HEK293 (cell line): ENCODE measurements around the gene PHF12.
A peak's percentile ranks its signal among the peaks of the same experiment; 100 is the strongest.

ENCODE experiments used
- CTCF ChIA-PET: fragments of 350-600 bp; formaldehyde crosslinking; extraction: SDS; loops from one replicate; lab custom pipeline; 2021; ENCODE audit warnings: antibody characterized with exemption; lab: Yijun Ruan, JAX
- POLR2A ChIA-PET: fragments of 300-600 bp; formaldehyde crosslinking; extraction: SDS; loops from one replicate; lab custom pipeline; 2020; ENCODE audit warnings: antibody characterized with exemption, inconsistent platforms; lab: Yijun Ruan, JAX
- H3K27ac ChIP-seq: fragments of 200-500 bp; sonication (Bioruptor generic); 2 replicates; pipeline ENCODE4 v1.5.1; 2014; ENCODE audit warnings: low read depth, low read length, control low read depth, inconsistent platforms; ENCODE audit errors: extremely low read depth
- H3K36me3 ChIP-seq, 2 experiments: fragments of 200-500 bp in 1 of 2; sonication (Bioruptor generic) in 1 of 2; 1 replicate in 1 of 2; 2 replicates in 1 of 2; pipeline ENCODE4 v1.5.1; 2014 to 2017; ENCODE audit warnings: inconsistent platforms in 2 of 2, low read length in 2 of 2; ENCODE audit not compliant: control insufficient read depth in 2 of 2, insufficient read depth in 1 of 2
- H3K4me1 ChIP-seq: fragments of 200-500 bp; sonication (Bioruptor generic); 2 replicates; pipeline ENCODE4 v1.5.1; 2014; ENCODE audit warnings: mild to moderate bottlenecking, low read length, inconsistent platforms; ENCODE audit not compliant: control insufficient read depth, insufficient read depth
- H3K4me3 ChIP-seq: 2 replicates; pipeline ENCODE4 v1.5.1; 2011; ENCODE audit warnings: low read depth, mild to moderate bottlenecking, control low read depth, low read length, moderate library complexity
- H3K9me3 ChIP-seq: fragments of 200-500 bp; sonication (Bioruptor generic); 2 replicates; pipeline ENCODE4 v1.5.1; 2014; ENCODE audit warnings: low read depth, low read length, inconsistent platforms; ENCODE audit not compliant: control insufficient read depth, insufficient read depth
- BCL11A ChIP-seq: fragments of 450-650 bp; formaldehyde crosslinking; IDR thresholded peaks from 2 replicates; pipeline ENCODE4 v1.5.1; 2016; ENCODE audit warnings: low read depth, missing biosample characterization, missing genetic modification characterization
- FEZF1 ChIP-seq: fragments of 450-650 bp; formaldehyde crosslinking; IDR thresholded peaks from 2 replicates; pipeline ENCODE4 v1.5.1; 2016; ENCODE audit warnings: missing biosample characterization, missing genetic modification characterization
- GLIS1 ChIP-seq: fragments of 450-650 bp; formaldehyde crosslinking; IDR thresholded peaks from 2 replicates; pipeline ENCODE4 v1.5.1; 2016; ENCODE audit warnings: missing biosample characterization, missing genetic modification characterization
- KLF7 ChIP-seq: fragments of 450-650 bp; formaldehyde crosslinking; IDR thresholded peaks from 2 replicates; pipeline ENCODE4 v1.5.1; 2016; ENCODE audit warnings: missing biosample characterization, missing genetic modification characterization, borderline replicate concordance
- OSR2 ChIP-seq: fragments of 450-650 bp; formaldehyde crosslinking; IDR thresholded peaks from 2 replicates; pipeline ENCODE4 v1.5.1; 2016; ENCODE audit warnings: missing biosample characterization, missing genetic modification characterization
- SP7 ChIP-seq: fragments of 450-650 bp; formaldehyde crosslinking; IDR thresholded peaks from 2 replicates; pipeline ENCODE4 v1.5.1; 2016; ENCODE audit warnings: missing biosample characterization, missing genetic modification characterization
- WT1 ChIP-seq: fragments of 450-650 bp; formaldehyde crosslinking; IDR thresholded peaks from 2 replicates; pipeline ENCODE4 v1.5.1; 2016; ENCODE audit warnings: missing biosample characterization, missing genetic modification characterization
- ZBTB1 ChIP-seq: fragments of 450-650 bp; formaldehyde crosslinking; IDR thresholded peaks from 2 replicates; pipeline ENCODE4 v1.5.1; 2016; ENCODE audit warnings: missing biosample characterization, missing genetic modification characterization
- ZIC2 ChIP-seq: fragments of 450-650 bp; formaldehyde crosslinking; IDR thresholded peaks from 2 replicates; pipeline ENCODE4 v1.5.1; 2016; ENCODE audit warnings: missing biosample characterization, missing genetic modification characterization
- ZNF121 ChIP-seq: fragments of 450-650 bp; formaldehyde crosslinking; IDR thresholded peaks from 2 replicates; pipeline ENCODE4 v1.5.1; 2016; ENCODE audit warnings: missing biosample characterization, missing genetic modification characterization
- ZNF138 ChIP-seq: fragments of 450-650 bp; formaldehyde crosslinking; IDR thresholded peaks from 2 replicates; pipeline ENCODE4 v1.5.1; 2016; ENCODE audit warnings: missing biosample characterization, missing genetic modification characterization, borderline replicate concordance
- ZNF175 ChIP-seq: fragments of 450-650 bp; formaldehyde crosslinking; IDR thresholded peaks from 2 replicates; pipeline ENCODE4 v1.5.1; 2016; ENCODE audit warnings: missing biosample characterization, missing genetic modification characterization
- ZNF202 ChIP-seq: fragments of 450-650 bp; formaldehyde crosslinking; IDR thresholded peaks from 2 replicates; pipeline ENCODE4 v1.5.1; 2016; ENCODE audit warnings: missing biosample characterization, missing genetic modification characterization, borderline replicate concordance
- ZNF24 ChIP-seq: fragments of 450-650 bp; formaldehyde crosslinking; IDR thresholded peaks from 2 replicates; pipeline ENCODE4 v1.5.1; 2016; ENCODE audit warnings: missing biosample characterization, missing genetic modification characterization
- ZNF366 ChIP-seq: fragments of 450-650 bp; formaldehyde crosslinking; conservative IDR thresholded peaks from 2 replicates; pipeline ENCODE4 v1.5.1; 2016; ENCODE audit warnings: missing biosample characterization, missing genetic modification characterization
- ZNF404 ChIP-seq: fragments of 450-650 bp; formaldehyde crosslinking; IDR thresholded peaks from 2 replicates; pipeline ENCODE4 v1.5.1; 2017; ENCODE audit warnings: missing biosample characterization, missing genetic modification characterization
- ZNF48 ChIP-seq: fragments of 450-650 bp; formaldehyde crosslinking; IDR thresholded peaks from 2 replicates; pipeline ENCODE4 v1.5.1; 2016; ENCODE audit warnings: missing biosample characterization, missing genetic modification characterization
- ZNF596 ChIP-seq: fragments of 450-650 bp; IDR thresholded peaks from 2 replicates; pipeline ENCODE4 v1.5.0; 2018; ENCODE audit warnings: missing biosample characterization, mild to moderate bottlenecking, missing genetic modification characterization, moderate library complexity
- ZNF600 ChIP-seq: fragments of 450-650 bp; formaldehyde crosslinking; IDR thresholded peaks from 2 replicates; pipeline ENCODE4 v1.5.1; 2016; ENCODE audit warnings: missing biosample characterization, missing genetic modification characterization
- ZNF629 ChIP-seq: fragments of 450-650 bp; formaldehyde crosslinking; IDR thresholded peaks from 2 replicates; pipeline ENCODE4 v1.5.1; 2017; ENCODE audit warnings: missing biosample characterization, missing genetic modification characterization
- TF ChIP-seq, protein P1 (sequence below): fragments of 450-650 bp; formaldehyde crosslinking; IDR thresholded peaks from 2 replicates; pipeline ENCODE4 v1.5.1; 2017; ENCODE audit warnings: missing biosample characterization, missing genetic modification characterization
- TF ChIP-seq, protein P2 (sequence below): fragments of 450-650 bp; formaldehyde crosslinking; IDR thresholded peaks from 2 replicates; pipeline ENCODE4 v1.5.1; 2016; ENCODE audit warnings: missing biosample characterization, missing genetic modification characterization, low read depth
- TF ChIP-seq, protein P3 (sequence below): fragments of 450-650 bp; formaldehyde crosslinking; IDR thresholded peaks from 2 replicates; pipeline ENCODE4 v1.5.1; 2017; ENCODE audit warnings: missing biosample characterization, missing genetic modification characterization
- TF ChIP-seq, protein P4 (sequence below): IDR thresholded peaks from 2 replicates; pipeline ENCODE4 v1.6.1; 2011; ENCODE audit warnings: mild to moderate bottlenecking, low read depth, low read length, borderline replicate concordance
- TF ChIP-seq, protein P5 (sequence below): fragments of 450-650 bp; formaldehyde crosslinking; IDR thresholded peaks from 2 replicates; pipeline ENCODE4 v1.5.1; 2016; ENCODE audit warnings: missing biosample characterization, missing genetic modification characterization

PHF12 gene

DNA sequence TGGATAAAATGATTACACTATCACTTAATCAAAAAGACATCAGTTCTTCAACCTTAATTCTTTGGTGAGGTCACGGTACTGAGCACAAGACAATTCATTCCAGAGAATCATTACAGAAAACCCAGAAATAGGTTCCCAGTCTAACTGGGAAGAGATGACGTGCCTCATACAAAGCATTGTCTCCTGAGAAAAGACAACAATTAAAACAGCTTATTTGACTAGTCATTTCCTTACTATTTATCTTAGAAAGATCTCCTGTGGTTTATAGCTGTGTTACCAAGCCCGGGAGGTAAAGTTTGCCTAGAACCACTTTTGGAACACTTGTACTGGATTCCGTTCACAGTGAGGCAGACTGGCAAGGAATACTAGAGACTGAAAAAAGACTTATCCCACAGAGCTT is 5.1 kb downstream of the PHF12 start:
- Histone ChIP-seq H3K4me3 (no peak overlapping the region), H3K9me3 (no peaks in the 10 kb centered on the region), H3K4me1 (peaks cover 22% of the 10 kb centered on the region), H3K27ac (no peak overlapping the region), H3K36me3 (peaks cover 38 to 39% of the 10 kb centered on the region in 2 experiments)
- POLR2A ChIA-PET: no interaction called here
- CTCF ChIA-PET: interaction anchor here (0.6 to 1.5 kb wide), 5 partner anchors 11 to 183 kb away, joined by 3 to 5 read pairs (median 3); no protein-coding TSS in a partner anchor
- TF ChIP-seq GLIS1 (tag by site-specific recombination): peak; percentile 92
- no peak for TF ChIP-seq BCL11A
- TF ChIP-seq ZNF404 (tag by site-specific recombination): no peak
- TF ChIP-seq, protein P1, sequence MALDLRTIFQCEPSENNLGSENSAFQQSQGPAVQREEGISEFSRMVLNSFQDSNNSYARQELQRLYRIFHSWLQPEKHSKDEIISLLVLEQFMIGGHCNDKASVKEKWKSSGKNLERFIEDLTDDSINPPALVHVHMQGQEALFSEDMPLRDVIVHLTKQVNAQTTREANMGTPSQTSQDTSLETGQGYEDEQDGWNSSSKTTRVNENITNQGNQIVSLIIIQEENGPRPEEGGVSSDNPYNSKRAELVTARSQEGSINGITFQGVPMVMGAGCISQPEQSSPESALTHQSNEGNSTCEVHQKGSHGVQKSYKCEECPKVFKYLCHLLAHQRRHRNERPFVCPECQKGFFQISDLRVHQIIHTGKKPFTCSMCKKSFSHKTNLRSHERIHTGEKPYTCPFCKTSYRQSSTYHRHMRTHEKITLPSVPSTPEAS: no peak
- no peak for TF ChIP-seq ZNF202 (tag by site-specific recombination)
- peak; percentile 32; the same call in 1 of the 2 replicates for TF ChIP-seq SP7
- TF ChIP-seq FEZF1 (tag by site-specific recombination): peak; percentile 83
- TF ChIP-seq, protein P2, sequence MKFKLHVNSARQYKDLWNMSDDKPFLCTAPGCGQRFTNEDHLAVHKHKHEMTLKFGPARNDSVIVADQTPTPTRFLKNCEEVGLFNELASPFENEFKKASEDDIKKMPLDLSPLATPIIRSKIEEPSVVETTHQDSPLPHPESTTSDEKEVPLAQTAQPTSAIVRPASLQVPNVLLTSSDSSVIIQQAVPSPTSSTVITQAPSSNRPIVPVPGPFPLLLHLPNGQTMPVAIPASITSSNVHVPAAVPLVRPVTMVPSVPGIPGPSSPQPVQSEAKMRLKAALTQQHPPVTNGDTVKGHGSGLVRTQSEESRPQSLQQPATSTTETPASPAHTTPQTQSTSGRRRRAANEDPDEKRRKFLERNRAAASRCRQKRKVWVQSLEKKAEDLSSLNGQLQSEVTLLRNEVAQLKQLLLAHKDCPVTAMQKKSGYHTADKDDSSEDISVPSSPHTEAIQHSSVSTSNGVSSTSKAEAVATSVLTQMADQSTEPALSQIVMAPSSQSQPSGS: peak; percentile 84
- peak; percentile 64; the same call in 1 of the 2 replicates for TF ChIP-seq ZNF629 (tag by site-specific recombination)
- TF ChIP-seq, protein P3, sequence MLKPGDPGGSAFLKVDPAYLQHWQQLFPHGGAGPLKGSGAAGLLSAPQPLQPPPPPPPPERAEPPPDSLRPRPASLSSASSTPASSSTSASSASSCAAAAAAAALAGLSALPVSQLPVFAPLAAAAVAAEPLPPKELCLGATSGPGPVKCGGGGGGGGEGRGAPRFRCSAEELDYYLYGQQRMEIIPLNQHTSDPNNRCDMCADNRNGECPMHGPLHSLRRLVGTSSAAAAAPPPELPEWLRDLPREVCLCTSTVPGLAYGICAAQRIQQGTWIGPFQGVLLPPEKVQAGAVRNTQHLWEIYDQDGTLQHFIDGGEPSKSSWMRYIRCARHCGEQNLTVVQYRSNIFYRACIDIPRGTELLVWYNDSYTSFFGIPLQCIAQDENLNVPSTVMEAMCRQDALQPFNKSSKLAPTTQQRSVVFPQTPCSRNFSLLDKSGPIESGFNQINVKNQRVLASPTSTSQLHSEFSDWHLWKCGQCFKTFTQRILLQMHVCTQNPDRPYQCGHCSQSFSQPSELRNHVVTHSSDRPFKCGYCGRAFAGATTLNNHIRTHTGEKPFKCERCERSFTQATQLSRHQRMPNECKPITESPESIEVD (tag by site-specific recombination): peak; percentile 76
- TF ChIP-seq OSR2 (tag by site-specific recombination): peak; percentile 36; the same call in 1 of the 2 replicates
- peak; percentile 47; the same call in 1 of the 2 replicates for TF ChIP-seq ZNF366 (tag by site-specific recombination)
- TF ChIP-seq ZIC2 (tag by site-specific recombination): peak; percentile 42
- TF ChIP-seq ZNF24 (tag by site-specific recombination): peak; percentile 82
- 0 out of 2 replicates have a peak, but pooled peaks have one; percentile 9 for TF ChIP-seq ZNF600 (tag by site-specific recombination)
- TF ChIP-seq, all 188 proteins: peak for 11

DNA sequence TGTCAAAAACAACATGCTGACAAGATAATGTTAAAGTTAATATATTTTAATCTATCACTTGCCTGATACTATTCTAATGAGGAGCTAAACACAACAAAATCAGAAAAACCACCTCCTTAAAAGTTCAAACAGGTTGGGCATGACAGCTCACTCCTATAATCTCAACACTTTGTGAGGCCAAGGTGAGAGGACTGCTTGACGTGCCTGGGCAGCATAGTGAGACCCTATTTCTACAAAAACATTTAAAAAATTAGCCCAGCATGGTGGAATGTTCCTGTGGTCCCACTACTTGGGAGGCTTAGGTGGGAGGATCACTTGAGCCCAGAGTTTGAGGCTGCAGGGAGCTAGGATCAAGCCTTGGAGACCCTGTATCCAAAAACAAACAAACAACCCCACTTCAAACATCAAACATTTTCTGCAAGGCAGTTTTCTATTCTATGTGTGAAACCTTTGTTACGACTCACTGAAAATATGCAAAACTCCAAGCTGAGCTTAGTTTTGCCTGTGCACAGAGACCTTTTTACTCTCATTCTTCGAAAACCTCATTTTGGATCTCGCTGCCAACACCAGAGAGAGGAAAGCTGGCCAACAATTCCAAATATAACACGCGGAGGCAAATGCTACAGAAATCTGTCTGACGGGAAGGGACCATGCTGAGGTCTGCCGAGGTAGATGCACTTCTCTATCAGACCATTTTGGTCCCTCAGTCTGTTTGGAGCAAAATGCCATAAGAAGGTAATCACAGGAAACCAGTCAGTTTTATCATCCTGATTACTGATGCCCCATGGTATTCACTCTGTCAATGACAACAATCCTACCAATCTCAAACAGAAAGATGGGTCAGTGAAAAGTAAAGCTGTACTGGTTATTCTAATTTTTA is 6.2 kb downstream of the PHF12 start:
- H3K4me1 ChIP-seq: peaks cover 33% of the 10 kb centered on the region

DNA sequence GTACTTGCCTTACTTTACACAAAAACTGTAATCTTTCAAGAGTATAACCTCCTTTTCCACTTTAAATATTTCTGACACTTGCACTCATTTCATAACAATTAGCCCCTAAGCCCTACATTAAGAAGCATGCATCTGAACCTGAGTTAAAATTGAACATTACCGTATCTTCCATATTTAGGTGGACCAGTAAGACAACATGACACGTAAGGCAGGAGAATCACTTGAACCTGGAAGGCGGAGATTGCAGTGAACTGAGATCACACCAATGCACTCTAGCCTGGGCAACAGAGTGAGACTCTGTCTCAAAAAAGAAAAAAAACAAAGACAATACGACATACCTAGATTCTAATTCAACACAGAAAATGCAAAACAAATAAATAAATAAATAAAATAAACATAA is 7.0 kb downstream of the PHF12 start:
- CTCF ChIA-PET: interaction anchor here (0.6 to 1.3 kb wide), 6 partner anchors 9 to 37 kb away, joined by 3 to 5 read pairs (median 4); no protein-coding TSS in a partner anchor
- peaks cover 38% of the 10 kb centered on the region for H3K4me1 ChIP-seq
- POLR2A ChIA-PET: no interaction called here
- TF ChIP-seq ZNF175 (tag by site-specific recombination) (no peak), WT1 (tag by site-specific recombination) (no peak), KLF7 (no peak), ZNF138 (tag by site-specific recombination) (no peak), ZBTB1 (tag by site-specific recombination) (no peak), ZNF48 (no peak)
- TF ChIP-seq, protein P4, sequence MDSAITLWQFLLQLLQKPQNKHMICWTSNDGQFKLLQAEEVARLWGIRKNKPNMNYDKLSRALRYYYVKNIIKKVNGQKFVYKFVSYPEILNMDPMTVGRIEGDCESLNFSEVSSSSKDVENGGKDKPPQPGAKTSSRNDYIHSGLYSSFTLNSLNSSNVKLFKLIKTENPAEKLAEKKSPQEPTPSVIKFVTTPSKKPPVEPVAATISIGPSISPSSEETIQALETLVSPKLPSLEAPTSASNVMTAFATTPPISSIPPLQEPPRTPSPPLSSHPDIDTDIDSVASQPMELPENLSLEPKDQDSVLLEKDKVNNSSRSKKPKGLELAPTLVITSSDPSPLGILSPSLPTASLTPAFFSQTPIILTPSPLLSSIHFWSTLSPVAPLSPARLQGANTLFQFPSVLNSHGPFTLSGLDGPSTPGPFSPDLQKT: no peak
- TF ChIP-seq, protein P5, sequence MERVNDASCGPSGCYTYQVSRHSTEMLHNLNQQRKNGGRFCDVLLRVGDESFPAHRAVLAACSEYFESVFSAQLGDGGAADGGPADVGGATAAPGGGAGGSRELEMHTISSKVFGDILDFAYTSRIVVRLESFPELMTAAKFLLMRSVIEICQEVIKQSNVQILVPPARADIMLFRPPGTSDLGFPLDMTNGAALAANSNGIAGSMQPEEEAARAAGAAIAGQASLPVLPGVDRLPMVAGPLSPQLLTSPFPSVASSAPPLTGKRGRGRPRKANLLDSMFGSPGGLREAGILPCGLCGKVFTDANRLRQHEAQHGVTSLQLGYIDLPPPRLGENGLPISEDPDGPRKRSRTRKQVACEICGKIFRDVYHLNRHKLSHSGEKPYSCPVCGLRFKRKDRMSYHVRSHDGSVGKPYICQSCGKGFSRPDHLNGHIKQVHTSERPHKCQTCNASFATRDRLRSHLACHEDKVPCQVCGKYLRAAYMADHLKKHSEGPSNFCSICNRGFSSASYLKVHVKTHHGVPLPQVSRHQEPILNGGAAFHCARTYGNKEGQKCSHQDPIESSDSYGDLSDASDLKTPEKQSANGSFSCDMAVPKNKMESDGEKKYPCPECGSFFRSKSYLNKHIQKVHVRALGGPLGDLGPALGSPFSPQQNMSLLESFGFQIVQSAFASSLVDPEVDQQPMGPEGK: no peak
- TF ChIP-seq, all 188 proteins: peak for 0
- Histone ChIP-seq H3K9me3 (no peaks in the 10 kb centered on the region), H3K4me3 (no peak overlapping the region), H3K36me3 (peaks cover 38 to 51% of the 10 kb centered on the region in 2 experiments), H3K27ac (no peak overlapping the region)

More for the DNA sequence above, 6.2 kb downstream of the PHF12 start:
- Histone ChIP-seq H3K36me3 (peaks cover 38 to 46% of the 10 kb centered on the region in 2 experiments), H3K4me3 (no peak overlapping the region), H3K9me3 (no peaks in the 10 kb centered on the region), H3K27ac (no peak overlapping the region)
- TF ChIP-seq ZNF596 (tag by site-specific recombination): no peak
- peak; percentile 95 for TF ChIP-seq ZNF121 (tag by site-specific recombination)
- ChIA-PET CTCF (interaction anchor here (0.8 to 1.5 kb wide), 4 partner anchors 15 to 196 kb away, joined by 3 to 5 read pairs (median 4); no protein-coding TSS in a partner anchor), POLR2A (interaction anchor here (0.6 kb wide), 1 partner anchor 144 kb away, joined by 5 read pairs; no protein-coding TSS in a partner anchor)
